GM18861 (cell line): ENCODE measurements around the gene UTF1.

Experiments
- ATAC-seq: cut with Tn5 transposase; IDR thresholded peaks from one replicate; pipeline ENCODE4 v1.9.1; 2021; ENCODE audit not compliant: unreplicated experiment

Gene UTF1

GRCh38 chr10:133276100-133276434 lies 46.0 kb downstream of the UTF1 start:
- no peak for ATAC-seq

DNA sequence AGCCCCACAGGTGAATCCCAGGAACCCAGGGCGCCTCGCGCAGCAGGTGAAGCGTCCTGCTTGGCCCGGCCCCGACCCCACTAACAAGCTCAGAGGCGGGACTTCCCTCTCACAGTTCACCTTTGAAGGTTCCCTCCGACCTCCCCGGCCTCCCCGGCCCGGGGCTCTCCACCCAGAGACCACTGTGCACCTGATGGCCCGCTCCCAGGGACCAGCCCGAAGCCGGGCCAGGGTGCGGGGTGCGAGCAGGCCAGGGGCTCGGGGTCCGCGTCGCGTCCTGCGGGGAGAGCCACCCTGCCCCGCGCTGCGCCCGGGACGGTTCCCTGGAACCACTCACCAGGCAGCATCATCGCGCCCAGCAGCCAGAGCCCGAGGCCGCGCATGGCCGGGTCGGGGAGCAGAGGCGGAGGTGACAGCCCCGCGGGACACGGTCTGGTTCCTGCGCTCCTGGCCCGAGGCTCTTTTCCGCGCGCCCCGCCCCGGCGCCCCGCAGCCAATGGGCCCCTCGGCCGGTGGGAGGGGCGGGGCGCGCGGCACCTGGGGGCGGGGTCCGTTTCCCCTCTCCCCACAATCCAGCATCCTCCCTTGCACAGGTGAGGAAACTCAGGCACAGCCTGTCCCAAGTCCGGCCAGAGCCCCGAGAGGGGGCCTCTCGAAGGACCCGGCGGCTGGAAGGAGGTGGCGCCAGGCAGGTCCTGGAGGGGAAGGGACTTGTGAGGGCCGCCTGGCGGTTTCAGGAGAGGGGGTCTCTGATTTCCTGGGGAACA lies 46.6 kb downstream of the UTF1 start, which contains the start of gene ADAM8:
Gene ADAM8, minus strand, starts transcription at position 434 of the 767 bp plus-strand sequence. Its CDS starts 51 bp downstream, at position 383.
- peak; percentile 38 for ATAC-seq

DNA sequence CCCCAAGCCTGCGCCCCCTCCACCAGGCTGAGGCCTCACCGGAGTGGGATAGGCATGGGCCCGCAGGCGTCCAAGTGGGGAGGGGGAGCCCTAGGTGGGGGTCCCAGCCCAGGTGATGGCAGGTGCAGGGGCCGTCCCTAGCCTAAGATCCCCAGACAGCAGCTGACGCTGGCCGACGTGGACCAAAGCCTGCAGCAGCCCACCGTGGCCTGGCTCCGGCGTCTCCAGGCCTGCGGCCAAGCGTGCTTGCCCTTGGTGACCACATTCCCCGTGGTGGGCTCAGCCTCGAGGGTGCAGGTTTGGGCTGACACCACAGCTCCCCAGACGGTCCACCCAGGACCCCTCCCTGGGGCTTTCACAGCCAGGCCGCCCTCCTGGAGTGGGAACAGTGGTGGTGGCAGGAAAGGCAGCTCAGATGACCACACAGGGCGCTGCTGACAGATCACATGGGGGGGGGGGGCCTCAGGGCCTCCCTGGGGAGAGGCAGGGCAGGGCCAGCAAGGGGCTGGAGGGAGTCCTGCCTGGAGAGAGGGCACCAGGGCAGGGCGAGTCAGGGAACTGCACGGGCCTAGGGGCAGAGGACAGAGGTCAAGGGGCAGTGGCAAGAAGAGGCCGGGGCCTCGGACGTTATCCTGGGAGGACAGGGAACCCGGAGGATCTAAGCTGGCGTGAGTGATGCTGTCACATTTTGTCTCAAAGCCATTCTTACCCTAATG lies 47.4 kb downstream of the UTF1 start:
- no peak for ATAC-seq

DNA sequence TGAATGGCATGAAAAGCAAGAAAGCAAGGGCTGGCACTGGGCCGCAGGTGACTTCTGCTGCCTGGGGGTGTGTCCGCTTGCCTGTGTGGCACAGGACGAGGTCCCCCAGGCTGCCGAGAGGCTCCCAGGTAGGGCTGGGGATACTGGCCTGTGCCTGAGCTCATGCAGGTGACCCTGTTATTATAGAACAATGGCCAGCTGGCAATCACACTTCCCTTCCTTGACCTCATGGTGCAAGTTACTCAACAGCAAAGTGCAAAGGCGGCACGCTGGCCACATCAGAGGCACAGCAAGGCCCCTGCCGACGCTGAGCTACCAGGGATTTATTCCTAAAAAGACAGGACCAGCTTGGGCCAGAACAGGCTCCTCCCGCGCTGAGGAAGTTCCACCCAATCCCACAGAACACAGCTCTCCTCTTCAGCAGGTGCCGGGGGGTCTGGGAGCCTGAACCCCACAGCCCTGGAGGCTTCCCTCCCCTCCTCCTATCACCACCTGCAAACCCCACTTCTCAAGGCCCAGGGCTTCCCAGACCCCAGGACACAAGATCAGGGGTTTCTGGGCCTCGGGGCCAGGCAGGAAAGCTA lies 48.1 kb downstream of the UTF1 start:
- no peak for ATAC-seq

DNA sequence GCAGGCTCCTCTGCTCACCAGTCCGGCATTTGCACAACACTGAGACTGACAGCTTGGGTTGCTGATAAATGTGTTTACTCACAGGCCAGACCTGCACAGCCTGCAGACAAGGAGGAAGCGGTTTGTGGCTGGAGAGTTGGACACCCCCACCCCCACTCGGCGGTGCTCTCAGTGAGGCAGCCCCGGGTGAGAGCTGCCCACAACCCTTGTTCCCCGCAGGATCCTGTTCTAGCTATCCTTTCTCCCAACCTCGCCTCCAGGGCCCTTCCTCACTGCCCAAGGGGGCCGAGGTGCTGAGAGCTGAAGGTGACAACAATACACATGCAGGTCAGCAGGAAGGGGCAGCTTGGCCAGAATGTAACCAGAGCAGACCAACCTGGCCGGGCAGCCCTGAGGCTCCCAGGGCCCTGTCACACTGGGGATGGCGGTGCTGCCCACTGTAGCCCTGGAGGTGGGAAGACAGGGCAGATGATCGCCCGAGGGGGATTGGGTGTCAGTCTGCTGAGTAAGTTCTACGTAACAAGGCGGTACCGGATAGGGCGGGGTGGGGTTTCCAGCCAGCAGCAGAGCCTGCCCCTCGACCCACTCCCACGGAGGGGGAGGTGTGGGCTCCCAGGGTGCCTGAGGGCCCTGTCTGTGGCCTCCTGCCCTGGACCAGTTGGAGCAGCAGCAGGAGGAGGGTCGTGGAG lies 48.7 kb downstream of the UTF1 start:
- ATAC-seq = peak; percentile 41

- no peak for ATAC-seq
These were observed 49.6 kb downstream of the UTF1 start for GRCh38 chr10:133279326-133280226.

GRCh38 chr10:133280391-133281059 lies 50.5 kb downstream of the UTF1 start:
- no peak for ATAC-seq

DNA sequence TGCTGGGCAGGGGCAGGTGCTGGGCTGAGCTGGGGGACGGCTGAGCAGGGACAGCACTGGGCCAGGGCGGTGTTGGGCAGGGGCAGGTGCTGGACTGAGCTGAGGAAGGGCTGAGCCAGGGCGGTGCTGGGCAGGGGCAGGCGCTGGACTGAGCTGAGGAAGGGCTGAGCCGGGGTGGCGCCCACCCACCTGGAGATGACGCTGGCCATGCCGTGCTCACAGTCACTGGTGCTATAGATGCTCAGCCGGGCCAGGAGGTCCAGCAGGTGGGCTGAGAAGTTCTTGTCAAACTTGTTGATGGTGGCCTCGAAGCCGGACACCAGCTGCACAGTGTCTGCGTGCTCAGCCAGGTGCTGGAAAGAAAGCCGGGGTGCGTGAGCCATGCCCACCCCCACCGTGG lies 51.1 kb downstream of the UTF1 start:
- no peak for ATAC-seq
